Heart right ventricle (tissue), 16 donors: ENCODE results near the gene LILRB2. TPM values are rescaled to one million over a fixed set of nuclear protein-coding genes. Genes with fewer than 3 reads are reported as not detected.

ENCODE experiments used
- ATAC-seq, 8 donors: fragments of 200-7000 bp; cut with Tn5 transposase; one replicate each; pipeline ENCODE4 v1.9.1; 2020; ENCODE audit warnings: mild to moderate bottlenecking in 8 of 8, moderate library complexity in 8 of 8, moderate number of reproducible peaks in 1 of 8
- DNase-seq, 2 donors: peaks; one replicate each; pipeline ENCODE4 v3.0.0-alpha.2; 2020
- H3K27ac ChIP-seq, 10 donors: fragments of 200-600 bp; sonication (generic) in 2 of 10; one replicate each; pipeline versions ENCODE4 v1.5.0 to v1.8.0; 2020 to 2022; ENCODE audit warnings: mild to moderate bottlenecking in 3 of 10
- H3K27me3 ChIP-seq, 7 donors: fragments of 200-600 bp; one replicate each; pipeline ENCODE4 v1.8.0; 2021 to 2022; ENCODE audit warnings: mild to moderate bottlenecking in 2 of 7
- H3K36me3 ChIP-seq, 9 donors: fragments of 200-600 bp; sonication (generic) in 1 of 9; one replicate each; pipeline versions ENCODE4 v1.5.0 to v1.8.0; 2020 to 2022; ENCODE audit warnings: mild to moderate bottlenecking in 2 of 9
- H3K4me1 ChIP-seq, 9 donors: fragments of 200-600 bp; sonication (generic) in 1 of 9; one replicate each; pipeline versions ENCODE4 v1.5.0 to v1.8.0; 2020 to 2022; ENCODE audit warnings: mild to moderate bottlenecking in 4 of 9
- H3K4me3 ChIP-seq, 10 donors: fragments of 200-600 bp; sonication (generic) in 2 of 10; one replicate each; pipeline versions ENCODE4 v1.5.0 to v1.8.0; 2020 to 2022; ENCODE audit warnings: mild to moderate bottlenecking in 7 of 10, moderate library complexity in 2 of 10
- H3K9me3 ChIP-seq, 11 donors: fragments of 200-600 bp in 10 of 11; sonication (generic) in 2 of 11; one replicate each; pipeline versions ENCODE4 v1.5.0 to v1.8.0; 2013 to 2022; ENCODE audit warnings: mild to moderate bottlenecking in 2 of 11, control low read depth in 1 of 11, moderate library complexity in 1 of 11
- CTCF ChIP-seq, 9 donors: fragments of 200-600 bp; sonication (generic) in 2 of 9; IDR thresholded peaks; one replicate each; pipeline versions ENCODE4 v1.5.0 to v1.8.0; 2021 to 2022; ENCODE audit warnings: antibody characterized with exemption in 9 of 9, mild to moderate bottlenecking in 5 of 9, moderate library complexity in 1 of 9
- WGBS, 2 donors: extraction: QIAGEN DNeasy Blood & Tissue Kit; methylation state at CpG; one replicate each; pipeline ENCODE4 v1.1.7; 2013; ENCODE audit warnings: inconsistent platforms in 1 of 2; 5-methylcytosine and 5-hydroxymethylcytosine counted together
- intact Hi-C, 10 donors: fragments of 100-400 bp; cut with DNase I; formaldehyde crosslinking; loops; one replicate each; pipeline versions ENCODE4 v1.11.1 to v1.14.2; 2022
- polyA plus RNA-seq, 2 donors: library from polyadenylated mRNA; stranded (reverse); fragments of 200-250 nt; gene quantifications; one replicate each; pipeline ENCODE4 v1.2.3, GENCODE V29; 2013
- total RNA-seq, 10 donors: library from RNA; stranded (reverse); fragmentation: NEBNext Ultra II Directional in 3 of 10; extraction: Animal tissue kit (Norgen Biotek cat#: 25700) in 3 of 10; gene quantifications; one replicate each; pipeline versions ENCODE4 v1.2.1 to v1.2.4, GENCODE V29; 2021 to 2023
- donor health status: Arrhythmogenic right ventricular cardiomyopathy.
- donor health status: ischemic (EF 13 %, LVEDD 7.1; RV severe dilation, severe dysfunction).
- donor health status: healthy with polysubstance abuse.
- donor health status: DM: no; HTN: yes; CAD: no.
- donor health status: DM: no; HTN: no; CAD: no.
- donor health status: ischemic (EF 25% LVEDD 6.9; RV normal size, moderate dysfunction).
- donor health status: ischemic (EF 25% LVEDD 5.7; RV mildly dilated, moderate dysfunction).
- donor health status: healthy.
- donor health status: DM: yes; HTN: yes; CAD: no.
- donor health status: Ischemic cardiomyopathy.
- donor health status: ischemic (EF 35%, LVEDD 5.7; RV mildly dilated, moderate dysfunction).
- donor health status: nonischemic (EF 11% LVEDD 7.7; RV severe dilation, severe dysfunction).
- donor health status: DM: yes; HTN: yes; CAD: no.
- donor health status: PGD.
- donor health status: ischemic (EF 29% LVEDD 5.4; RV normal size, mild dysfunction).
- donor health status: nonischemic (EF 23%, LVEDD 6.1; RV moderate dilation, normal function).

LILRB2 gene
- total and polyA plus RNA-seq, 12 donors, result 1.1 to 20.1 (median 2.4) TPM

- Histone ChIP-seq H3K9me3 (no peaks in the 10 kb centered on the region), H3K4me1 (peaks cover 0 to 43% (median 0%) of the 10 kb centered on the region in 9 donors), H3K27me3 (peaks cover 0 to 28% (median 14%) of the 10 kb centered on the region in 7 donors), H3K27ac (no peak overlapping the region), H3K36me3 (no peaks in the 10 kb centered on the region), H3K4me3 (no peak overlapping the region)
- 71 to 78% methylated on average over 1 of the region's 1 CpG for WGBS, 2 donors
- no peak for TF ChIP-seq CTCF (IDR thresholded peaks at IDR 0.05)
- intact Hi-C loops, result no loop called here
- no peak for ATAC-seq
- no peak for DNase-seq
These were observed 24.2 kb upstream of the LILRB2 start for GRCh38 chr19:54305141-54305540.

- Histone ChIP-seq H3K4me3 (no peak overlapping the region), H3K4me1 (peaks cover 0 to 44% (median 0%) of the 10 kb centered on the region in 9 donors), H3K36me3 (no peaks in the 10 kb centered on the region), H3K9me3 (no peaks in the 10 kb centered on the region), H3K27ac (peak overlapping the region in 1 of 10 donors; percentile 69), H3K27me3 (peaks cover 0 to 36% (median 13%) of the 10 kb centered on the region in 7 donors)
- ATAC-seq (peak in 4 of 8 donors; percentile 49 to 64 (median 56)), DNase-seq (no peak)
- TF ChIP-seq CTCF (IDR thresholded peaks at IDR 0.05), result no peak
- WGBS, 2 donors, result 62 to 68% methylated on average over 4 of the region's 4 CpGs
- intact Hi-C loops, result no loop called here
These were observed 21.3 kb upstream of the LILRB2 start for GRCh38 chr19:54302257-54302656.

GRCh38 chr19:54299515-54299914 is 18.6 kb upstream of the LILRB2 start:
- 85 to 89% methylated on average over 5 of the region's 5 CpGs for WGBS, 2 donors
- ATAC-seq (no peak), DNase-seq (no peak)
- Histone ChIP-seq H3K36me3 (no peaks in the 10 kb centered on the region), H3K4me1 (peaks cover 0 to 32% (median 0%) of the 10 kb centered on the region in 9 donors), H3K27ac (no peak overlapping the region), H3K9me3 (no peaks in the 10 kb centered on the region), H3K27me3 (peaks cover 0 to 25% (median 3%) of the 10 kb centered on the region in 7 donors), H3K4me3 (no peak overlapping the region)
- intact Hi-C loops, result no loop called here
- TF ChIP-seq CTCF (IDR thresholded peaks at IDR 0.05), result no peak

GRCh38 chr19:54299126-54299498 is 18.2 kb upstream of the LILRB2 start:
- Histone ChIP-seq H3K27me3 (peaks cover 0 to 29% (median 7%) of the 10 kb centered on the region in 7 donors), H3K36me3 (no peaks in the 10 kb centered on the region), H3K4me3 (no peak overlapping the region), H3K4me1 (peaks cover 0 to 28% (median 0%) of the 10 kb centered on the region in 9 donors), H3K27ac (no peak overlapping the region), H3K9me3 (no peaks in the 10 kb centered on the region)
- WGBS, 2 donors, result 59% methylated on average over 7 of the region's 7 CpGs
- DNase-seq (no peak), ATAC-seq (no peak)
- intact Hi-C loops, result no loop called here
- TF ChIP-seq CTCF (IDR thresholded peaks at IDR 0.05), result no peak
